ENCODE data around the gene ARF3. TPM values are rescaled to one million over a fixed set of nuclear protein-coding genes. Genes with fewer than 3 reads are reported as not detected.

Gene ARF3
- total RNA-seq, 1 experiment from 2014 or later = 263 TPM

- Mint-ChIP-seq H3K4me1 (peaks cover 10 to 14% of the 10 kb centered on the region in 2 experiments), H3K36me3 (ENCODE audit: insufficient read depth in 1 of 3, low read depth in 3 of 3) (peaks cover 19 to 54% (median 31%) of the 10 kb centered on the region in 3 experiments), H3K4me3 (peak overlapping the region; percentile 80 to 87), H3K27ac (peak overlapping the region; percentile 72 to 97 (median 90); a peak in 5 of 7 replicates), H3K9me3 (no peaks in the 10 kb centered on the region), H3K27me3 (ENCODE audit: low read depth) (no peaks in the 10 kb centered on the region)
- H3T11ph ChIP-seq (ENCODE audit: low read length) = no peak overlapping the region
- H4K5ac ChIP-seq (ENCODE audit: insufficient read length, low read depth, low read length) = no peak overlapping the region
- H3K56ac ChIP-seq (ENCODE audit: insufficient read length, low read depth, low read length) = no peak overlapping the region
- H3K23me2 ChIP-seq (ENCODE audit: insufficient read length, low read depth, low read length, poor library complexity, severe bottlenecking) = peaks cover 4% of the 10 kb centered on the region
- no peaks in the 10 kb centered on the region for H3K27me3 ChIP-seq (ENCODE audit: insufficient read depth, low read length)
- no peaks in the 10 kb centered on the region for H3K79me2 ChIP-seq (ENCODE audit: insufficient read depth, low read length)
- H3K4ac ChIP-seq (ENCODE audit: low read depth, low read length) = no peak overlapping the region
- H3K4me2 ChIP-seq (ENCODE audit: insufficient read depth, insufficient read length, low read length) = peak overlapping the region; percentile 8
- no peak overlapping the region for H4K91ac ChIP-seq (ENCODE audit: insufficient read length, low read depth, low read length)
- peak overlapping the region; percentile 50 for H3K9ac ChIP-seq (ENCODE audit: extremely low read depth, insufficient read length, low read length)
- no peaks in the 10 kb centered on the region for H3K9me3 ChIP-seq (ENCODE audit: control insufficient read depth, low read depth, low read length)
- H2BK12ac ChIP-seq (ENCODE audit: insufficient read length, low read depth, low read length) = no peak overlapping the region
- no peak overlapping the region for H2BK20ac ChIP-seq (ENCODE audit: low read depth, low read length, poor library complexity, severe bottlenecking)
- 0 out of 2 replicates have a peak overlapping the region, but pooled peaks have one; percentile 6 for H3K14ac ChIP-seq (ENCODE audit: insufficient read depth, low read length)
- H2BK5ac ChIP-seq (ENCODE audit: insufficient read length, low read length) = no peak overlapping the region
- H2BK120ac ChIP-seq (ENCODE audit: low read depth, low read length, poor library complexity, severe bottlenecking) = no peak overlapping the region
- H4K8ac ChIP-seq (replicated peaks; ENCODE audit: insufficient read length, low read depth, low read length) = no peak overlapping the region
- DNase-seq = peak; percentile 83
- TF ChIP-seq, protein P1, sequence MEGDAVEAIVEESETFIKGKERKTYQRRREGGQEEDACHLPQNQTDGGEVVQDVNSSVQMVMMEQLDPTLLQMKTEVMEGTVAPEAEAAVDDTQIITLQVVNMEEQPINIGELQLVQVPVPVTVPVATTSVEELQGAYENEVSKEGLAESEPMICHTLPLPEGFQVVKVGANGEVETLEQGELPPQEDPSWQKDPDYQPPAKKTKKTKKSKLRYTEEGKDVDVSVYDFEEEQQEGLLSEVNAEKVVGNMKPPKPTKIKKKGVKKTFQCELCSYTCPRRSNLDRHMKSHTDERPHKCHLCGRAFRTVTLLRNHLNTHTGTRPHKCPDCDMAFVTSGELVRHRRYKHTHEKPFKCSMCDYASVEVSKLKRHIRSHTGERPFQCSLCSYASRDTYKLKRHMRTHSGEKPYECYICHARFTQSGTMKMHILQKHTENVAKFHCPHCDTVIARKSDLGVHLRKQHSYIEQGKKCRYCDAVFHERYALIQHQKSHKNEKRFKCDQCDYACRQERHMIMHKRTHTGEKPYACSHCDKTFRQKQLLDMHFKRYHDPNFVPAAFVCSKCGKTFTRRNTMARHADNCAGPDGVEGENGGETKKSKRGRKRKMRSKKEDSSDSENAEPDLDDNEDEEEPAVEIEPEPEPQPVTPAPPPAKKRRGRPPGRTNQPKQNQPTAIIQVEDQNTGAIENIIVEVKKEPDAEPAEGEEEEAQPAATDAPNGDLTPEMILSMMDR (conservative IDR thresholded peaks at IDR 0.05) = peak; percentile 70
- H3K79me1 ChIP-seq (ENCODE audit: insufficient read depth, low read depth, low read length, poor library complexity, severe bottlenecking) = no peaks in the 10 kb centered on the region
- no peak overlapping the region for H2AFZ ChIP-seq (ENCODE audit: low read length)
- no CpG with 5 or more reads among the region's 43 CpGs for WGBS (ENCODE audit: extremely low coverage, insufficient read length, low lambda C conversion rate)
- peak overlapping the region; percentile 60 for H3K18ac ChIP-seq (ENCODE audit: insufficient read length, low read depth, low read length)
- no peak overlapping the region for H3K23ac ChIP-seq (ENCODE audit: insufficient read length, low read depth, low read length)
- no peaks in the 10 kb centered on the region for H3K4me1 ChIP-seq (ENCODE audit: insufficient read depth, low read length)
- no peak overlapping the region for H3K27ac ChIP-seq (ENCODE audit: insufficient read length, low read depth, low read length)
- no peaks in the 10 kb centered on the region for H4K20me1 ChIP-seq (ENCODE audit: control insufficient read depth, insufficient read depth, insufficient read length)
- no peak overlapping the region for H2BK15ac ChIP-seq (ENCODE audit: low read depth, low read length)
- H2AK5ac ChIP-seq (ENCODE audit: insufficient read length, low read length) = no peak overlapping the region
Observed at GRCh38 chr12:48924617-48925303, 32.5 kb downstream of the ARF3 start.
